Measurements from ENCODE around the gene MIEF1. TPM values are rescaled to one million over a fixed set of nuclear protein-coding genes. Genes with fewer than 3 reads are reported as not detected.

The MIEF1 gene
- total RNA-seq (2014; rRNA removed; shearing (Covaris generic)), result 31.5 and 32.0 TPM in 2 replicates

GRCh38 chr22:39502109-39502788, at the start of gene MIEF1:
TSS of gene MIEF1 (plus strand) at chr22:39502290. CDS start at chr22:39511295, 9,005 bp downstream.
- DNase-seq, result peak; percentile 96
- H3K27ac ChIP-seq, result peak within 1 kb of the TSS; percentile 57
- H3K27me3 ChIP-seq, result no peaks in the 10 kb centered on the region

DNA sequence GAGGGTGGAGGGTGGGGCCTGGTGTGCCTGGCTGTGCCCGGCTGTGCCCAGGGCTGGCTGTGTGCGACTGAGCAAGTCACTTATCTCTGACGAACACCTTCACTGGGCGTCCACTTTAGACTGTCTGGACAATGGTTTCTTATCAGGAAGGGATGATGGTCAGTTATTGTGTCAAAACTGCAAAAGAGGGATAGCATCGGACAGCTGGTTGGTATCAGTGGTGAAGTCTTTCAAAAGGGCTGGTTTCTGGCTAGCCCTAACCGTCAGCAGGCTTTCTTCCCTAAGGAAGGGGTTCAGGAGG, 49.4 kb upstream of the MIEF1 start:
- Histone ChIP-seq H3K27me3 (peaks cover 7% of the 10 kb centered on the region; the same call in 1 of the 2 replicates), H3K4me1 (peaks cover 14% of the 10 kb centered on the region), H3K9me3 (replicated peaks) (no peaks in the 10 kb centered on the region), H3K27ac (no peak overlapping the region), H3K36me3 (no peaks in the 10 kb centered on the region), H3K4me3 (no peak overlapping the region)
- no peak for DNase-seq

More at GRCh38 chr22:39502109-39502788, at the start of gene MIEF1:
- Histone ChIP-seq H3K36me3 (peaks cover 26% of the 10 kb centered on the region), H3K4me3 (peak within 1 kb of the TSS; percentile 87), H3K9me3 (replicated peaks) (no peaks in the 10 kb centered on the region), H3K4me1 (peaks cover 8% of the 10 kb centered on the region; the same call in 1 of the 2 replicates)

DNA sequence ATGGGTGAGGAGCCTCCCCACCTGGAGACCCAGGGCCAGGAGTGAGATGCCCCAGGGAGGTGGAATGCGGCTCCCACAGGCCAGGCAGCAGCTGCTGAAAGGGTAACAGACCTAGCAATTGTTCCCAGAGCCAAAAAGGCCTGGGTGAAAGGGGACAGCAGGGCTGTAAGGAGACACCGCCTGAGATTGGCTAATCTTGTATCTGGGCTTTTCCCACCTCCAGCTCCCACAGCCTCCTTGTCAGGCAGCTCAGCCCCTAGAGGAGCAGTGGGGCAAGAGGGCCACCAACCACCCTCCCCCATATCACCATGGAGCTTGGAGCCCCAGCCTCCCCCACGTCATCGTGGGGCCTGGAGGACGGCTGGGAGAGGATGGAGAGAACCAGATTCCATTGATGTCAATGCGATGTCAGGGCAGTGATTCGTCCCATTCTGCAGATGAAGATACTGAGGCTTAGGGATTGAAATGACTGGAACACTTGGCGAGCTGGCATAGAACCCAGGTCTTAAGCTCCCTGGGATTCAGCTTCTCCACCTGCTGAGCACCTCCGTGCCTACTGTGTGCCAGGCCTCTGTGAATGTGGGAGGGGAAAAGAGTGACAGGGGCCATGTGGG, 48.2 kb upstream of the MIEF1 start:
- H3K4me3 ChIP-seq, result no peak overlapping the region
- H3K27me3 ChIP-seq, result peaks cover 8% of the 10 kb centered on the region
- no peaks in the 10 kb centered on the region for H3K9me3 ChIP-seq (replicated peaks)
- H3K4me1 ChIP-seq, result peaks cover 14% of the 10 kb centered on the region
- H3K27ac ChIP-seq, result 0 out of 2 replicates have a peak overlapping the region, but pooled peaks have one; percentile 20
- DNase-seq, result peak; percentile 69 to 81
- no peaks in the 10 kb centered on the region for H3K36me3 ChIP-seq

DNA sequence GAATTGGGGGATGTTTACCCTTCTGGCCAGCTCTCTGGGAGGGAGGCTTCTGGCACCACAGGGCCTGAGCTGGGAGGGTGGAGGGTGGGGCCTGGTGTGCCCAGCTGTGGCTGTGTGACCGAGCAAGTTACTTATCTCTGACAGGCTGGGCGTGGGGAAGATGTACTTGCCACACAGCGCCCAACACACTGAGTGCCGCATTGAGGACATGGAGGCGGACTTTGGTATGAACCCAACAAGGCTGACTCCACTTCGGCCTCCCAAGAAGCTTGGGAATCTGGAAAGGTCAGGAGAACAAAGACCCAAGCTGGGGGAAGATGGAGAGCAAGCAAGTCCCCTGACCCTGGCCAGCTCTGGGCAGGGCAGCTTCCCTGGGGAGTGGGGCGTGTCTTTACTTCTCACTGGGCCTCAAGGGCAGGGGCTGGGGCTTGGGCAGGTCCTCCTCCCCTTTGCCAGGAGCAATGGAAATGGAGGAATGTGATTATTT, 47.7 kb upstream of the MIEF1 start:
- Histone ChIP-seq H3K27ac (no peak overlapping the region), H3K27me3 (peaks cover 8% of the 10 kb centered on the region), H3K36me3 (no peaks in the 10 kb centered on the region), H3K4me1 (peaks cover 14% of the 10 kb centered on the region), H3K9me3 (replicated peaks) (no peaks in the 10 kb centered on the region), H3K4me3 (no peak overlapping the region)
- DNase-seq, result peak; percentile 38 to 47

GRCh38 chr22:39456522-39457197, 45.4 kb upstream of the MIEF1 start, which contains the start of gene MGAT3:
TSS of gene MGAT3 (plus strand) at chr22:39457012. CDS start at chr22:39487348, 30,336 bp downstream.
- Histone ChIP-seq H3K4me1 (peaks cover 14% of the 10 kb centered on the region), H3K9me3 (replicated peaks) (no peaks in the 10 kb centered on the region), H3K27ac (no peak within 1 kb of the TSS), H3K27me3 (peaks cover 8% of the 10 kb centered on the region), H3K36me3 (no peaks in the 10 kb centered on the region), H3K4me3 (no peak within 1 kb of the TSS)
- no peak for DNase-seq

- Histone ChIP-seq H3K27ac (no peak overlapping the region), H3K9me3 (replicated peaks) (no peaks in the 10 kb centered on the region), H3K36me3 (no peaks in the 10 kb centered on the region), H3K4me3 (no peak overlapping the region), H3K27me3 (peaks cover 8% of the 10 kb centered on the region), H3K4me1 (peaks cover 14% of the 10 kb centered on the region)
- no peak for DNase-seq
Measured at GRCh38 chr22:39457198-39457555, 44.9 kb upstream of the MIEF1 start.

DNA sequence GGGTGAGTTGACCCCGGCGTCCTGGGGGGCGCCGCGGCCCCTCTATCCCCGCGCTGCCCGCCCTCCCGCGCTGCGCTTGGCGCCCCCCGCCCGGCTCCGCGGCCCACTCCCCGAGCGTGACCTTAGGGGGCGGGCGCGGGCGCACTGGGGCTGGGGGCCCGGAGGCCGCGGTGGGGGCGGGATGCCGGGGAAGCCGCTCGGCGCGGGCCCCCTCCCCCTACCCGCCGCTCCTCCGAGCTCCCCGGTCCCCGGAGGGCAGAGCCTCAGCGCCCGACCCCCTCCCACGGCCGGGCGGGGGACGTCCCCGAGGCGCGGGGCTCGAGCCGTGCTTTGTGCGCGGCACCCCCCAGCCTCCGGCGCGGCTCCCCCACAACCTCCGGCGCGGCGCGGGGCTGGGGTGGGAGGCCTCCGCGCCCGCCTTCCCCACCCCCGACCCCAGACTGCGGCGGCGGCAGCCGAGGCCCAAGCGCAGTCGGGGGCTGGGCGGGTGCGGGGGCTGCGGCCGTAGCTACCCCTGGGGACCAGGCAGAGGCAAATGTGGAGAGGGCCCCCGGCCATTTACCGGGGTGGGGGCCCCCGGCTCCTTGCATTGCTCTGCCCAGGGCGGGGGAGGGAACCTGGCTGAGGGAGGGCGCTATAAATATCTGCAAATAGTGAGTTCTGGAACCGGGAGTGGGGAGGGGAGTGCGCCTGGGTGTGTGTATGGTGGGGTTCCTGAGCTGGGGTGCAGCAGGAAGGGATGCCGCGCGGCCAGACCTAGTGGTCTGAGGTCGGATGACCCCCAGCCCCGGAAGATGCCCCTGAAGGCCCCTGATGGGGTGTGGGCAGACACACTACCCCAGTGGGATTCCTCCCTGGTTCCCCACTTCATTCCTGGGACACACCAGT, 44.3 kb upstream of the MIEF1 start:
- H3K4me1 ChIP-seq, result peaks cover 14% of the 10 kb centered on the region
- DNase-seq, result no peak
- H3K4me3 ChIP-seq, result no peak overlapping the region
- no peaks in the 10 kb centered on the region for H3K9me3 ChIP-seq (replicated peaks)
- peaks cover 8% of the 10 kb centered on the region for H3K27me3 ChIP-seq
- no peak overlapping the region for H3K27ac ChIP-seq
- no peaks in the 10 kb centered on the region for H3K36me3 ChIP-seq

DNA sequence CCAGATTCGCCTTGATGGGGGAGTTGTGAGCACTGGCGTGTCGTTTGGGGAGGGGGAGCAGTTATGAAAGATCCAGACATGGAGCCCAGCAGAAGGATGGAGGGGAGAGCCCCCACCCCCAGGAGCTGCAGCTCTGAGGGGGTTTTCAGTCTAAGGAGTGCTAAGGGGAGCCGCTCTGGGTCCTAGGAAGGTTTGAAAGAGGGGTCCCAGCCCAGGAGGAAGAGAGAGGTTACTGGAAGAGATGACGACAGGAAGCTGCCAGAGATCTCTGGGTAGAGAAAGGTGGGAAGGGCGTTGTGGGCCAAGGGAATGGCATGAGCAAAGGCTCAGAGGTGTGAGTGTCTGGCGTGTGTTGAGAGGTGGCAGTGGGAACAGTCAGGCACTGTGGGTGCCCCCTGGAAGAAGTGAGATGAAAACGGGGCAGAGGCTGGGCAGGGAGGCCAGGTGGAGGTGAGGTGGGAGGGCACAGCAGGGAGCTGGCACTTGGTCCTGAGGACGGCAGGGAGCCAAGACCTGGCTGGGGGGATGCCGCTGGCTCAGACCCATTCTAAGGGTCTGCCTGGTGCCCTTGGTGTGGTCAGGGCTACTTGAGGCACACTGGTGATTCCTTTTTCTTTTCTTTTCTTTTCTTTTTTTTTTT, 43.5 kb upstream of the MIEF1 start:
- Histone ChIP-seq H3K9me3 (replicated peaks) (no peaks in the 10 kb centered on the region), H3K27ac (no peak overlapping the region), H3K4me1 (peaks cover 10% of the 10 kb centered on the region), H3K36me3 (no peaks in the 10 kb centered on the region), H3K4me3 (no peak overlapping the region), H3K27me3 (peaks cover 8% of the 10 kb centered on the region)
- DNase-seq, result no peak

- H3K27ac ChIP-seq, result no peak overlapping the region
- peaks cover 2% of the 10 kb centered on the region; the same call in 1 of the 2 replicates for H3K4me1 ChIP-seq
- no peaks in the 10 kb centered on the region for H3K9me3 ChIP-seq (replicated peaks)
- DNase-seq, result no peak
- H3K36me3 ChIP-seq, result no peaks in the 10 kb centered on the region
- peaks cover 8% of the 10 kb centered on the region for H3K27me3 ChIP-seq
- no peak overlapping the region for H3K4me3 ChIP-seq
Measured at GRCh38 chr22:39459681-39460080, 42.4 kb upstream of the MIEF1 start.

DNA sequence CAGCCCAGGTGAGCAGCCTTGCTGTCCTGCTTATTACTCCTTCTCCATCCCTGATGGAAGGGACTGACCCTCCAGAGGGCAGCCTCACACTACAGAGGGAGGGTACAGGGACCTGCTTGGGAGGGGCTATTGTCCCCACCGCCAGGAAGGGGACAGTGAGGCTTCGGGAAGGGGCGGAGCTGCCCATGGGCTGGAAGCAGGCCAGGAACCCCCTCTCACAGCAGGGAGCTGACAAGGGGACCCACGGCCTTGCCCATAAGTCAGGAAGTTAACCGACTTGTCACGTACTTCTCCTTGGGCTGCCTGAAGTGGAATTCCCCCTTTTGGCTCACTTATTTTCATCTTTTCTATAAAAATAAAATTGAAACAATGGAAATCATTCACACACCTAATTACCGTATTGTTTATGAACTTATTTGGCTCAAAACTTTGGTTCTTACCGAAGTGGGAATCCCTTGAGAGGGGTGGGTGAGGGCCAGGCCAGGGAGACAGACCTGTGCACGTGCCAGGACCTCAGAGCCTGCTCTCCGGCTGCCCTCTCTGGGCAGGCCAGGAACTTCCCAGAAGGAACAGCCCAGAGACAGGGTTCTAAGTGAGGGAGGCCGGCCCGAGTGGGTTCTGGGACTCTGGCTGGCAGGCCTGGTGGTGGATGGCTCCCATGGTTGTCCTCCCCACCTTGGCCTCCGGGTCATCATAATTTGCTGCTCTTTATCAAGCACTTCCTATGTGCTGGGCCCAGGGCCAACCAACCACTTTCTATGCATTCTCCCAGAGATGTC, 39.5 kb upstream of the MIEF1 start:
- no peaks in the 10 kb centered on the region for H3K4me1 ChIP-seq

DNA sequence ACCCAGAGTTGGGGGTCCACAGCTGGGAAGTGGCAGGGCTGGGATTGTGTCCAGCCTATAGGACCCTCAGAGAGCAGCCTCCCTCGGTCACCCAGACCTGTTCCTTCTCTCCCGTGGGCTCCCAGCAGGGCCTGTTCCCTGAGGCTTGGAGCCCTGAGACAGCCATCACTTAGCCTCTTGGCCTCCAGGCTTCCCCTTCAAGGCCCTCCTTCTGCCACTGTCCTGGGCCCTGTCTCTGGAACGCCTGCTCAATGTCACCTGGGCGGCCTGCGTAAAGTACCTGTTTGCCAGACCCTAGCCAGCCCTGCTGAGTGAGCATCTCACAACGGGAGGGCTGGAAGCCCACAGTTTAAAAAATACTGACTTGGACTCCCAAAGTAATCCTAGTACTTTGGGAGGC, 38.8 kb upstream of the MIEF1 start:
- Histone ChIP-seq H3K36me3 (no peaks in the 10 kb centered on the region), H3K9me3 (replicated peaks) (no peaks in the 10 kb centered on the region), H3K4me1 (no peaks in the 10 kb centered on the region), H3K4me3 (no peak overlapping the region), H3K27me3 (peaks cover 4% of the 10 kb centered on the region), H3K27ac (no peak overlapping the region)
- no peak for DNase-seq

More for the DNA sequence above, 39.5 kb upstream of the MIEF1 start:
- DNase-seq, result no peak
- no peaks in the 10 kb centered on the region for H3K36me3 ChIP-seq
- H3K4me3 ChIP-seq, result no peak overlapping the region
- no peak overlapping the region for H3K27ac ChIP-seq
- peaks cover 8% of the 10 kb centered on the region for H3K27me3 ChIP-seq
- H3K9me3 ChIP-seq (replicated peaks), result no peaks in the 10 kb centered on the region

- no peak overlapping the region for H3K27ac ChIP-seq
- H3K36me3 ChIP-seq, result no peaks in the 10 kb centered on the region
- H3K4me3 ChIP-seq, result no peak overlapping the region
- no peaks in the 10 kb centered on the region; the same call in 1 of the 2 replicates for H3K27me3 ChIP-seq
- H3K4me1 ChIP-seq, result no peaks in the 10 kb centered on the region
- DNase-seq, result no peak
- no peaks in the 10 kb centered on the region for H3K9me3 ChIP-seq (replicated peaks)
Measured at GRCh38 chr22:39463931-39464390, 38.1 kb upstream of the MIEF1 start.

DNA sequence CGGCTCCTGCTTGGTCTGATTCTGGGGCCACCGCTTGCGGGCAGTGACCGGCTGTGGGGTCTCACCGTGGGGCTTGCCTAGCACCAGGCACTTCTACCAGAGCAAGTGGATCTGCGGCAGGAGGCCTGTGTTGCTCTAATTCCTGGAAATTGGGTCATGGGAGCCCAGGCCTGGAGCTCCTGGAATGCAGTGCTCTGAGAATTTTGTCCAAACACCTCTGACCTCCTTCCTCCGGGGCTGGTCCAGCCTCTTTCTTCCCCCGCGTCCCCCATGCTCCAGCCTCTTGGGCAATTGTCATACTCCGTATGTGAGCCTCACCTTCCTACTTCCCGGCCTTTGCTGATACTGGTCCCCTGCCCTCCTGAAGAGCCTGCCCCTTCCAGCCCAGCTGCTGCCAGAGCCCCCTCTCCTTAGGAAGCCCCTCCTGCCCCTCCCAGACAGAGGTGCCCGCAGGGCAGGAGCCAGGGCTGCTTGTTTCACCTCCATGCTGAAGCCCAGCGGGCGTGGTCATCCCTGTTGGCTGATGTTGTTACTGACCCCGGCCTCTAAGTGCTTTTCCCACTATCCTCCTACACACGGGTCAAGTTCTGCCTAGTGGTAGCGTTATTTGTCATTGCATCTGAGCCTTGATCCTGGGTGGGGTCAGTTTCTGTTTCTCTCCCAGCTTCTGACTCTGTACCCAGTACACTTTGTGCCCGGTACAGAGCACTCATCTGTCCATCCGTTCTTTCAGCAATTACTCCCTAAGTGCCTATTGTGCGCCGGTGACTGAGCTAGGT, 35.7 kb upstream of the MIEF1 start:
- Histone ChIP-seq H3K4me1 (no peaks in the 10 kb centered on the region; the same call in 1 of the 2 replicates), H3K27ac (no peak overlapping the region)
- no peak for DNase-seq

More for the DNA sequence above, 35.7 kb upstream of the MIEF1 start:
- Histone ChIP-seq H3K36me3 (no peaks in the 10 kb centered on the region), H3K9me3 (replicated peaks) (no peaks in the 10 kb centered on the region), H3K27me3 (no peaks in the 10 kb centered on the region; the same call in none of the 2 replicates), H3K4me3 (no peak overlapping the region)
